Peyer's patch (tissue), 4 donors: Measurements from ENCODE around the gene KRT78.

Experiments used
- POLR2A ChIP-seq, 2 donors: fragments of 450-650 bp; IDR thresholded peaks; one replicate each; pipeline ENCODE4 v1.5.1; 2017; ENCODE audit warnings: antibody characterized with exemption in 2 of 2, mild to moderate bottlenecking in 2 of 2, moderate library complexity in 2 of 2
- TF ChIP-seq, protein P1 (sequence below), 6 experiments: fragments of 450-650 bp in 4 of 6; fragments of 200-600 bp in 2 of 6; sonication (generic) in 1 of 6; IDR thresholded peaks; one replicate each; pipeline ENCODE4 v1.5.1; 2017 to 2019; ENCODE audit warnings: antibody characterized with exemption in 6 of 6, mild to moderate bottlenecking in 3 of 6, moderate library complexity in 1 of 6

DNA sequence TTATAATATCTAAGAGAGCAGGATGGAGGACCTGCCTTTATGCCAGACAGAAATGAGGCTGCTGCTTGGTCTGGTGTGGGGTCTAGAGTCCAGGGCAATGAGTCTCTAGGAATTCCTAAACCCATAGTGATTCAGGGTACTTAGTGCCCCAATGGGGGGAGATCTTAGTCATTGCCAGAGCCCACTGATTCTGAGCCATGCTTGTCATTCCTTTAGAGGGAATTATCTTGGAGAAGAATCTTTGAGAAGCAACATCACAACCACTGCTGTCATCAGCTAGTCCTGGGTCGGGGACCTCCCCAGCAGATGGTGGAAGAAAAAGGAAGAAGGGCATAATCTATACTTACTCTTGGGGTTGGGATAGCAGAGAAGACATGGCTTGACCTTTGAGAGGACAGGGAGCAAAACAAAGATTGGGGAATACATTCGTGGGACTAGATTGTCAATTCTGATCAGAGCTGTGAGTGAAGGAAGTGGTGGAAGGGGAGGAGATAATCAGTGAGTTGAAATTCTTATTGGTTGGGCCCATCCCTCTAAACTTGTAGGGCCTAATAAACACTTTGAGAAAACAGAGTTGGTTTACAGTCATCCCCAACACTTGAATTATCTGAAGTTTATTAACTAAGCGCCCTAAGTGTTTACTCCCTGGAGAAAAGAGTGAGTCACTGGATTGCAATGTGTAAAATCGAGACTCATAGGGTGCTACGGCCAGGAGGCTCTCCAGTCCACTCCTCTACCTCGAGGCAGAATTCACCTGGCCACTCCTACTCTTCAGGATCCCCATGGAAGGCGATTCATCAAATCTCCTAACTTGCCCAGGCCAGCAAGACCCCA is 49.9 kb downstream of the KRT78 start:
- no peak for TF ChIP-seq POLR2A (IDR thresholded peaks at IDR 0.05)
- TF ChIP-seq, protein P1, sequence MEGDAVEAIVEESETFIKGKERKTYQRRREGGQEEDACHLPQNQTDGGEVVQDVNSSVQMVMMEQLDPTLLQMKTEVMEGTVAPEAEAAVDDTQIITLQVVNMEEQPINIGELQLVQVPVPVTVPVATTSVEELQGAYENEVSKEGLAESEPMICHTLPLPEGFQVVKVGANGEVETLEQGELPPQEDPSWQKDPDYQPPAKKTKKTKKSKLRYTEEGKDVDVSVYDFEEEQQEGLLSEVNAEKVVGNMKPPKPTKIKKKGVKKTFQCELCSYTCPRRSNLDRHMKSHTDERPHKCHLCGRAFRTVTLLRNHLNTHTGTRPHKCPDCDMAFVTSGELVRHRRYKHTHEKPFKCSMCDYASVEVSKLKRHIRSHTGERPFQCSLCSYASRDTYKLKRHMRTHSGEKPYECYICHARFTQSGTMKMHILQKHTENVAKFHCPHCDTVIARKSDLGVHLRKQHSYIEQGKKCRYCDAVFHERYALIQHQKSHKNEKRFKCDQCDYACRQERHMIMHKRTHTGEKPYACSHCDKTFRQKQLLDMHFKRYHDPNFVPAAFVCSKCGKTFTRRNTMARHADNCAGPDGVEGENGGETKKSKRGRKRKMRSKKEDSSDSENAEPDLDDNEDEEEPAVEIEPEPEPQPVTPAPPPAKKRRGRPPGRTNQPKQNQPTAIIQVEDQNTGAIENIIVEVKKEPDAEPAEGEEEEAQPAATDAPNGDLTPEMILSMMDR (IDR thresholded peaks at IDR 0.05) = no peak
